ENCODE results near the gene PLXDC1. TPM values are rescaled to one million over a fixed set of nuclear protein-coding genes. Genes with fewer than 3 reads are reported as not detected.

Gene PLXDC1
- total RNA-seq, 1 experiment from 2014 or later, result 2.0 TPM

DNA sequence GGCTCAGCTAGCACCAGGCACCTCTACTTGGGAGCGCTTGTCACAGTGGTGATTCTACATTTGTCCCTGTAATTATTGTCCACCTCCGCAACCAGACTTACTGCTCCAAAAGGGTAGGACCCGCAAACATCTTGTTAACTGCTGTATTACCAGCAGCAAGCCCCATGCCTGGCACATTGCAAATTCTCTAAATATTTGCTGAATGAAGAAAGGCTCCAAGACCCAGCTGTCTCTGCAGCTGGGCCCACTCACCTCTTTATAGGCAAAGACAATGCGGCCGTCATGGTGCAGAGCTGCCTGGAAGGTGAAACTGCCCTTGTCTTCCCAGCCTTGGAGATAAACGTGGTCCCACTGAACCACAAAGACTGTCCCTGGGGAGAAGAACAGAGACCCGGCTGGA is 44.3 kb downstream of the PLXDC1 start:
- Histone ChIP-seq H2BK20ac (ENCODE audit: low read depth, low read length, poor library complexity, severe bottlenecking) (no peak overlapping the region), H3K9ac (ENCODE audit: extremely low read depth, insufficient read length, low read length) (no peak overlapping the region), H2BK12ac (ENCODE audit: insufficient read length, low read depth, low read length) (no peak overlapping the region), H2BK15ac (ENCODE audit: low read depth, low read length) (no peak overlapping the region), H2BK120ac (ENCODE audit: low read depth, low read length, poor library complexity, severe bottlenecking) (no peak overlapping the region), H4K91ac (ENCODE audit: insufficient read length, low read depth, low read length) (no peak overlapping the region), H3T11ph (ENCODE audit: low read length) (no peak overlapping the region), H3K4ac (ENCODE audit: low read depth, low read length) (no peak overlapping the region), H3K27ac (ENCODE audit: insufficient read length, low read depth, low read length) (no peak overlapping the region), H3K18ac (ENCODE audit: insufficient read length, low read depth, low read length) (no peak overlapping the region), H3K79me1 (ENCODE audit: insufficient read depth, low read depth, low read length, poor library complexity, severe bottlenecking) (no peaks in the 10 kb centered on the region), H2AK5ac (ENCODE audit: insufficient read length, low read length) (no peak overlapping the region), H3K14ac (ENCODE audit: insufficient read depth, low read length) (no peak overlapping the region), H4K5ac (ENCODE audit: insufficient read length, low read depth, low read length) (no peak overlapping the region), H3K4me1 (ENCODE audit: insufficient read depth, low read length) (no peaks in the 10 kb centered on the region), H3K23me2 (ENCODE audit: insufficient read length, low read depth, low read length, poor library complexity, severe bottlenecking) (no peaks in the 10 kb centered on the region), H3K23ac (ENCODE audit: insufficient read length, low read depth, low read length) (no peak overlapping the region), H2AFZ (ENCODE audit: low read length) (no peak overlapping the region), H2BK5ac (ENCODE audit: insufficient read length, low read length) (no peak overlapping the region), H3K27me3 (ENCODE audit: insufficient read depth, low read length) (no peaks in the 10 kb centered on the region), H3K56ac (ENCODE audit: insufficient read length, low read depth, low read length) (no peak overlapping the region), H3K9me3 (ENCODE audit: control insufficient read depth, low read depth, low read length) (no peaks in the 10 kb centered on the region), H3K79me2 (ENCODE audit: insufficient read depth, low read length) (no peaks in the 10 kb centered on the region), H3K4me2 (ENCODE audit: insufficient read depth, insufficient read length, low read length) (no peak overlapping the region), H4K20me1 (ENCODE audit: control insufficient read depth, insufficient read depth, insufficient read length) (no peaks in the 10 kb centered on the region), H4K8ac (replicated peaks; ENCODE audit: insufficient read length, low read depth, low read length) (no peak overlapping the region)
- Mint-ChIP-seq H3K36me3 (ENCODE audit: insufficient read depth in 1 of 3, low read depth in 3 of 3) (no peaks in the 10 kb centered on the region), H3K4me1 (peaks cover 0 to 15% of the 10 kb centered on the region in 2 experiments; a peak in 1 of 4 replicates), H3K27ac (no peak overlapping the region), H3K27me3 (ENCODE audit: low read depth) (peaks cover 5% of the 10 kb centered on the region), H3K9me3 (peaks cover 0 to 2% of the 10 kb centered on the region in 2 experiments; a peak in 1 of 5 replicates), H3K4me3 (no peak overlapping the region)
- WGBS (ENCODE audit: extremely low coverage, insufficient read length, low lambda C conversion rate), result no CpG with 5 or more reads among the region's 7 CpGs
- TF ChIP-seq, protein P1, sequence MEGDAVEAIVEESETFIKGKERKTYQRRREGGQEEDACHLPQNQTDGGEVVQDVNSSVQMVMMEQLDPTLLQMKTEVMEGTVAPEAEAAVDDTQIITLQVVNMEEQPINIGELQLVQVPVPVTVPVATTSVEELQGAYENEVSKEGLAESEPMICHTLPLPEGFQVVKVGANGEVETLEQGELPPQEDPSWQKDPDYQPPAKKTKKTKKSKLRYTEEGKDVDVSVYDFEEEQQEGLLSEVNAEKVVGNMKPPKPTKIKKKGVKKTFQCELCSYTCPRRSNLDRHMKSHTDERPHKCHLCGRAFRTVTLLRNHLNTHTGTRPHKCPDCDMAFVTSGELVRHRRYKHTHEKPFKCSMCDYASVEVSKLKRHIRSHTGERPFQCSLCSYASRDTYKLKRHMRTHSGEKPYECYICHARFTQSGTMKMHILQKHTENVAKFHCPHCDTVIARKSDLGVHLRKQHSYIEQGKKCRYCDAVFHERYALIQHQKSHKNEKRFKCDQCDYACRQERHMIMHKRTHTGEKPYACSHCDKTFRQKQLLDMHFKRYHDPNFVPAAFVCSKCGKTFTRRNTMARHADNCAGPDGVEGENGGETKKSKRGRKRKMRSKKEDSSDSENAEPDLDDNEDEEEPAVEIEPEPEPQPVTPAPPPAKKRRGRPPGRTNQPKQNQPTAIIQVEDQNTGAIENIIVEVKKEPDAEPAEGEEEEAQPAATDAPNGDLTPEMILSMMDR (conservative IDR thresholded peaks at IDR 0.05), result no peak
- no peak for DNase-seq
